Keratinocyte (primary cell): ENCODE results near the gene B4GALNT3. TPM values are rescaled to one million over a fixed set of nuclear protein-coding genes. Genes with fewer than 3 reads are reported as not detected.

Source experiments
- DNase-seq: peaks from one replicate; pipeline ENCODE4 v3.0.0-alpha.2; 2011; ENCODE audit warnings: low read depth, missing footprints, low spot score
- FAIRE-seq: peaks from 2 replicates; lab custom pipeline; 2011; peaks lifted over from hg19 to GRCh38; lab: Jason Lieb, UNC
- H2AFZ ChIP-seq: 2 replicates; pipeline ENCODE4 v1.6.0; 2012; ENCODE audit warnings: low read length, control low read depth, inconsistent platforms; ENCODE audit not compliant: control insufficient read depth
- H3K27ac ChIP-seq: 2 replicates; pipeline ENCODE4 v1.5.1; 2011; ENCODE audit warnings: low read length; ENCODE audit not compliant: control insufficient read depth, insufficient read depth
- H3K27me3 ChIP-seq: 3 replicates; pipeline ENCODE4 v1.6.0; 2011; ENCODE audit warnings: low read length; ENCODE audit not compliant: control insufficient read depth, insufficient read depth; ENCODE audit errors: extremely low read depth
- H3K36me3 ChIP-seq, 2 experiments: 2 replicates in 1 of 2; 3 replicates in 1 of 2; pipeline ENCODE4 v1.5.1; 2011; ENCODE audit warnings: low read length in 2 of 2, mild to moderate bottlenecking in 1 of 2; ENCODE audit not compliant: control insufficient read depth in 2 of 2, insufficient read depth in 2 of 2; ENCODE audit errors: extremely low read depth in 1 of 2
- H3K4me1 ChIP-seq: 3 replicates; pipeline ENCODE4 v1.5.1; 2011; ENCODE audit warnings: low read length; ENCODE audit not compliant: control insufficient read depth, insufficient read depth; ENCODE audit errors: extremely low read depth
- H3K4me2 ChIP-seq: 3 replicates; pipeline ENCODE4 v1.6.0; 2011; ENCODE audit warnings: low read depth, low read length; ENCODE audit not compliant: control insufficient read depth, insufficient read depth; ENCODE audit errors: extremely low read depth
- H3K4me3 ChIP-seq, 3 experiments: fragments of 200-600 bp in 1 of 3; sonication (generic) in 1 of 3; 2 replicates in 2 of 3; 3 replicates in 1 of 3; pipeline ENCODE4 v1.5.1; 2011 to 2016; ENCODE audit warnings: low read length in 3 of 3, mild to moderate bottlenecking in 3 of 3, control low read depth in 2 of 3, inconsistent platforms in 1 of 3, low read depth in 1 of 3, mixed read lengths in 1 of 3, mixed run types in 1 of 3, moderate library complexity in 1 of 3; ENCODE audit not compliant: control insufficient read depth in 2 of 3, insufficient read depth in 2 of 3; ENCODE audit errors: extremely low read depth in 1 of 3
- H3K79me2 ChIP-seq: 2 replicates; pipeline ENCODE4 v1.6.0; 2012; ENCODE audit warnings: low read length; ENCODE audit not compliant: control insufficient read depth, insufficient read depth
- H3K9ac ChIP-seq: 3 replicates; pipeline ENCODE4 v1.6.0; 2011; ENCODE audit warnings: low read length; ENCODE audit not compliant: control insufficient read depth, insufficient read depth; ENCODE audit errors: extremely low read depth
- H3K9me1 ChIP-seq: 3 replicates; pipeline ENCODE4 v1.6.0; 2011; ENCODE audit warnings: low read length; ENCODE audit not compliant: control insufficient read depth, insufficient read depth; ENCODE audit errors: extremely low read depth
- H3K9me3 ChIP-seq: 2 replicates; pipeline ENCODE4 v1.5.1; 2012; ENCODE audit warnings: low read depth, low read length; ENCODE audit not compliant: control insufficient read depth
- H4K20me1 ChIP-seq: 3 replicates; pipeline ENCODE4 v1.6.0; 2011; ENCODE audit warnings: low read length; ENCODE audit not compliant: control insufficient read depth, insufficient read depth; ENCODE audit errors: extremely low read depth
- EZH2 ChIP-seq: IDR thresholded peaks from one replicate; pipeline ENCODE4 v1.6.1; 2012; ENCODE audit warnings: inconsistent platforms, mild to moderate bottlenecking, low read length, moderate library complexity
- dilution Hi-C: fragments of 300-500 bp; cut with MboI; formaldehyde crosslinking; loops from one replicate; pipeline ENCODE4 v1.7.0; 2020; ENCODE audit warnings: low sequenced_read_pairs; ENCODE audit not compliant: extremely low pct_ligation_motif_present
- polyA plus RNA-seq, 5 experiments: library from polyadenylated mRNA; depleted of rRNA in 3 of 5; stranded (reverse) in 3 of 5; stranded (forward) in 1 of 5; unstranded in 1 of 5; fragments of >200 nt; gene quantifications; 1 replicate in 1 of 5; 2 replicates in 3 of 5; 3 replicates in 1 of 5; pipeline versions ENCODE4 v1.2.1 to v1.2.3, GENCODE V29; 2011 to 2012; ENCODE audit warnings: missing spikeins in 2 of 5, low read depth in 1 of 5, low replicate concordance in 1 of 5
- TF ChIP-seq, protein P1 (sequence below), 3 experiments: IDR thresholded peaks in 1 of 3; conservative IDR thresholded peaks in 1 of 3; optimal IDR thresholded peaks in 1 of 3; 2 replicates in 2 of 3; 3 replicates in 1 of 3; pipeline versions ENCODE3 to v1.5.1; 2011; ENCODE audit warnings: low read length in 3 of 3, mild to moderate bottlenecking in 3 of 3, moderate library complexity in 2 of 3, control low read depth in 1 of 3, inconsistent platforms in 1 of 3; ENCODE audit not compliant: insufficient read depth in 2 of 3; ENCODE audit errors: extremely low read depth in 1 of 3

The B4GALNT3 gene
- polyA plus RNA-seq, 1 donor (not counting 4 experiments of a cell fraction or from before 2014, with no cell fraction given): 7.5 TPM

DNA sequence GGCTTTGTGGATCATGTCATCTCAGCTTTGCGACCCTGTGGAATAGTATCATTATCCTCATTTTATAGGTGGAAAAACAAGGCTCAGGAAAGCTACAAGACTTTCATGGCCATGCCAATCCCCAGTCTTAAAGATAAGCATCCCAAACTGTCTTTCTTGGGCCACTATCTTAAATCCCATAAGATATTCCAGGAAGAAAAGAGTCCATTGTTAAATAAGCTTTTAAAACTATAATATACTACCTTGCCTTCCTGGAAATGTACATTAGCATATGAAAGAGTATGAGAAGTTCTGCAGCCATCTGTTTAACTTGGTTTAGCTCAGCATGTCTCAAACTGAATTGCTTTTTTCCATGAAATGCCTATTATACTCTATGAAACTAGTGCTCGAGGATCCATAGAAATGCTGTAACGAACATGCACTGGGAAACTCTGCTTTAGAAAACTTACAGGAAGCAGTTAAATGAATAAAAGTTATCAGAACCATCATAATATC lies 77.1 kb downstream of the B4GALNT3 start:
- Histone ChIP-seq H3K27me3 (no peaks in the 10 kb centered on the region), H2AFZ (no peak overlapping the region), H3K4me3 (no peak overlapping the region), H4K20me1 (no peaks in the 10 kb centered on the region), H3K27ac (no peak overlapping the region), H3K4me1 (peaks cover 45% of the 10 kb centered on the region), H3K4me2 (no peak overlapping the region), H3K9ac (no peak overlapping the region), H3K79me2 (no peaks in the 10 kb centered on the region), H3K9me3 (no peaks in the 10 kb centered on the region), H3K36me3 (no peaks in the 10 kb centered on the region), H3K9me1 (no peaks in the 10 kb centered on the region)
- dilution Hi-C loops: no loop called here
- DNase-seq: no peak
- TF ChIP-seq, protein P1, sequence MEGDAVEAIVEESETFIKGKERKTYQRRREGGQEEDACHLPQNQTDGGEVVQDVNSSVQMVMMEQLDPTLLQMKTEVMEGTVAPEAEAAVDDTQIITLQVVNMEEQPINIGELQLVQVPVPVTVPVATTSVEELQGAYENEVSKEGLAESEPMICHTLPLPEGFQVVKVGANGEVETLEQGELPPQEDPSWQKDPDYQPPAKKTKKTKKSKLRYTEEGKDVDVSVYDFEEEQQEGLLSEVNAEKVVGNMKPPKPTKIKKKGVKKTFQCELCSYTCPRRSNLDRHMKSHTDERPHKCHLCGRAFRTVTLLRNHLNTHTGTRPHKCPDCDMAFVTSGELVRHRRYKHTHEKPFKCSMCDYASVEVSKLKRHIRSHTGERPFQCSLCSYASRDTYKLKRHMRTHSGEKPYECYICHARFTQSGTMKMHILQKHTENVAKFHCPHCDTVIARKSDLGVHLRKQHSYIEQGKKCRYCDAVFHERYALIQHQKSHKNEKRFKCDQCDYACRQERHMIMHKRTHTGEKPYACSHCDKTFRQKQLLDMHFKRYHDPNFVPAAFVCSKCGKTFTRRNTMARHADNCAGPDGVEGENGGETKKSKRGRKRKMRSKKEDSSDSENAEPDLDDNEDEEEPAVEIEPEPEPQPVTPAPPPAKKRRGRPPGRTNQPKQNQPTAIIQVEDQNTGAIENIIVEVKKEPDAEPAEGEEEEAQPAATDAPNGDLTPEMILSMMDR (optimal IDR thresholded peaks at IDR 0.05 in 1 of 3, IDR thresholded peaks at IDR 0.05 in 1 of 3, conservative IDR thresholded peaks at IDR 0.05 in 1 of 3; ENCODE audit: extremely low read depth in 1 of 3, insufficient read depth in 2 of 3, low read length in 3 of 3): no peak
- no peak for TF ChIP-seq EZH2
- FAIRE-seq: no peak

DNA sequence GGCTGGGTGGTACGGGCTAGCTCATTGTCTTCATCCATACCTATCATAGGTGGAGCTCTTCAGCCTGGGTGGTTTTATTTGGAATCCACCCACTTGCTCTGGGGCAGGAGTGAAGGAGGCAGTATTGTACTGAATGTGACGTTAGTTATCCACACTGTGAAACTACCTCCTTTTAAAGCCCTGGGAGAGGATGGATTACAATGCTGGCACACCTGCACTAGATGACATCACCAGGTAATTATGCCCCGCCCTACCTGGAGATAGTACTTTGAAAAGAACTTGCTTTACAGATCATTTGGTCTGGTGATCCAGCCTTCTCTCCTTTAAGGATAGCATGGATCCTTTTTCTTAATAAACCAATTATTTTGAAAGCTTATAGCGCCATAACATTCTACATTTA lies 78.0 kb downstream of the B4GALNT3 start:
- peaks cover 37% of the 10 kb centered on the region for H3K4me1 ChIP-seq
- no peaks in the 10 kb centered on the region for H3K9me3 ChIP-seq
- H4K20me1 ChIP-seq: no peaks in the 10 kb centered on the region
- no peaks in the 10 kb centered on the region for H3K27me3 ChIP-seq
- no peaks in the 10 kb centered on the region for H3K79me2 ChIP-seq
- dilution Hi-C loops: no loop called here
- no peaks in the 10 kb centered on the region for H3K36me3 ChIP-seq
- peak overlapping the region; percentile 59 for H3K27ac ChIP-seq
- peak overlapping the region; percentile 18 for H3K9ac ChIP-seq
- no peak for DNase-seq
- H3K4me2 ChIP-seq: peak overlapping the region; percentile 28
- TF ChIP-seq, protein P1 (optimal IDR thresholded peaks at IDR 0.05 in 1 of 3, IDR thresholded peaks at IDR 0.05 in 1 of 3, conservative IDR thresholded peaks at IDR 0.05 in 1 of 3; ENCODE audit: extremely low read depth in 1 of 3, insufficient read depth in 2 of 3, low read length in 3 of 3): peak in 1 of 3 experiments; percentile 13
- no peak for TF ChIP-seq EZH2
- no peak overlapping the region for H3K4me3 ChIP-seq
- FAIRE-seq: peak; percentile 94
- no peaks in the 10 kb centered on the region for H3K9me1 ChIP-seq
- no peak overlapping the region for H2AFZ ChIP-seq
